RPMI7951 (cell line): ENCODE results near the gene GAL3ST3. TPM values are rescaled to one million over a fixed set of nuclear protein-coding genes. Genes with fewer than 3 reads are reported as not detected.

Source experiments
- total RNA-seq: library from RNA; depleted of rRNA; stranded (reverse); fragments of >200 nt; shearing (Covaris generic); gene quantifications from 2 replicates; pipeline ENCODE4 v1.2.3, GENCODE V29; 2014; rRNA removed

The GAL3ST3 gene
- total RNA-seq, 1 experiment from 2014 or later: not detected

Other genes with a start within 250 kb of the GAL3ST3 start
- gene SNX32, start 215.2 kb downstream of the GAL3ST3 start, total RNA-seq: 0.20 TPM in 1 of 2 replicates, not detected in the other
- 2,043 and 2,212 TPM in 2 replicates for gene CFL1, start 191.0 kb downstream of the GAL3ST3 start, total RNA-seq
- 38.9 and 40.6 TPM in 2 replicates for gene MUS81, start 188.7 kb downstream of the GAL3ST3 start, total RNA-seq
- 5.4 and 8.4 TPM in 2 replicates for gene EFEMP2, start 176.4 kb downstream of the GAL3ST3 start, total RNA-seq
- 5.4 and 8.9 TPM in 2 replicates for gene CTSW, start 169.3 kb downstream of the GAL3ST3 start, total RNA-seq
- 141 and 145 TPM in 2 replicates for gene FIBP, start 160.7 kb downstream of the GAL3ST3 start, total RNA-seq
- gene CCDC85B, start 158.5 kb downstream of the GAL3ST3 start, total RNA-seq: 34.7 and 61.6 TPM in 2 replicates
- 158 and 232 TPM in 2 replicates for gene FOSL1, start 148.8 kb downstream of the GAL3ST3 start, total RNA-seq
- gene C11orf68, start 130.1 kb downstream of the GAL3ST3 start, total RNA-seq: 31.1 and 37.5 TPM in 2 replicates
- gene DRAP1, start 129.7 kb downstream of the GAL3ST3 start, total RNA-seq: 405 and 548 TPM in 2 replicates
- gene TSGA10IP, start 103.7 kb downstream of the GAL3ST3 start, total RNA-seq: not detected in 2 replicates
- 39.4 and 58.1 TPM in 2 replicates for gene SART1, start 87.4 kb downstream of the GAL3ST3 start, total RNA-seq
- gene EIF1AD, start 47.0 kb downstream of the GAL3ST3 start, total RNA-seq: 38.4 and 42.7 TPM in 2 replicates
- 66.9 and 101 TPM in 2 replicates for gene BANF1, start 46.7 kb downstream of the GAL3ST3 start, total RNA-seq
- gene CST6, start 37.2 kb downstream of the GAL3ST3 start, total RNA-seq: 0.60 and 1.5 TPM in 2 replicates
- gene CATSPER1, start 22.7 kb downstream of the GAL3ST3 start, total RNA-seq: 0.20 and 0.36 TPM in 2 replicates
- 198 and 205 TPM in 2 replicates for gene SF3B2, start 3.2 kb upstream of the GAL3ST3 start, total RNA-seq
- 16.7 and 19.1 TPM in 2 replicates for gene PACS1, start 21.1 kb upstream of the GAL3ST3 start, total RNA-seq
- gene KLC2, start 208.5 kb upstream of the GAL3ST3 start, total RNA-seq: 9.9 and 11.2 TPM in 2 replicates
- gene RAB1B, start 219.5 kb upstream of the GAL3ST3 start, total RNA-seq: 146 and 161 TPM in 2 replicates
- gene CNIH2, start 229.0 kb upstream of the GAL3ST3 start, total RNA-seq: 6.0 and 9.3 TPM in 2 replicates
- 119 and 167 TPM in 2 replicates for gene YIF1A, start 240.0 kb upstream of the GAL3ST3 start, total RNA-seq
- 0.39 TPM in 1 of 2 replicates, not detected in the other for gene TMEM151A, start 242.7 kb upstream of the GAL3ST3 start, total RNA-seq